ENCODE measurements around the gene ZNF627.
"Not testable (repeated sequence)": the region's sequence is repeated elsewhere in the genome, so short reads cannot be mapped to it uniquely, and the experiment has no call there.

The ZNF627 gene

GRCh38 chr19:11597202-11598102 lies at the start of gene ZNF627:
ZNF627 (plus strand) TSS chr19:11597483; CDS start chr19:11597628, 145 bp downstream.
- DNase-seq (ENCODE audit: low read depth, low spot score), result peak; percentile 94

- DNase-seq (ENCODE audit: low read depth, low spot score), result no peak
Measured at GRCh38 chr19:11547929-11548700, 49.2 kb upstream of the ZNF627 start.

DNA sequence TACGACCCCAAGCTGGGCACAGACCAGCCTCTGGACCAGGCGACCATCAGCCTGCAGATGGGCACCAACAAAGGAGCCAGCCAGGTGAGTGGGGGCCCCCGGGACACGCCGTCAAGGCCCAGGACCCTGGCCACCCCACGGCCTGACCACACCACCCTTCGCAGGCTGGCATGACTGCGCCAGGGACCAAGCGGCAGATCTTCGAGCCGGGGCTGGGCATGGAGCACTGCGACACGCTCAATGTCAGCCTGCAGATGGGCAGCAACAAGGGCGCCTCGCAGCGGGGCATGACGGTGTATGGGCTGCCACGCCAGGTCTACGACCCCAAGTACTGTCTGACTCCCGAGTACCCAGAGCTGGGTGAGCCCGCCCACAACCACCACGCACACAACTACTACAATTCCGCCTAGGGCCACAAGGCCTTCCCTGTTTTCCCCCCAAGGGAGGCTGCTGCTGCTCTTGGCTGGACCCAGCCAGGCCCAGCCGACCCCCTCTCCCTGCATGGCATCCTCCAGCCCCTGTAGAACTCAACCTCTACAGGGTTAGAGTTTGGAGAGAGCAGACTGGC lies 47.8 kb upstream of the ZNF627 start:
- no peak for DNase-seq (ENCODE audit: low read depth, low spot score)

DNA sequence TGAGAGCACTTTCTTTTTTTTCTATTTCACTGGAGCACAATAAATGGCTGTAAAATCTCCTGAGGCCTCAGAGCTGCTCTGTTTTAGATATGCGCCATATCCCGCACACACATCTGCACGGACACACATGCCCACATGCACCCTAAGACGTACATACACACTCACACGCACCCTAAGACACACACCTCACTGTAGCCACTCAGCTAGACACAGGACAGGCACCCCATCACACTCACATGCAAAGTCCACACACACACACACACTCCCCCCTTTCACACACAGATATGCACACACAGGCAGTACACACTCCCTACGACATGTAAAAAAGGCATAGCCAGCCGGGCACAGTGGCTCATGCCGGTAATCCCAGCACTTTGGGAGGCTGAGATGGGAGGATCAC lies 47.0 kb upstream of the ZNF627 start:
- DNase-seq (ENCODE audit: low read depth, low spot score), result no peak

- no peak for DNase-seq (ENCODE audit: low read depth, low spot score)
Measured at GRCh38 chr19:11551603-11552235, 45.6 kb upstream of the ZNF627 start.

DNA sequence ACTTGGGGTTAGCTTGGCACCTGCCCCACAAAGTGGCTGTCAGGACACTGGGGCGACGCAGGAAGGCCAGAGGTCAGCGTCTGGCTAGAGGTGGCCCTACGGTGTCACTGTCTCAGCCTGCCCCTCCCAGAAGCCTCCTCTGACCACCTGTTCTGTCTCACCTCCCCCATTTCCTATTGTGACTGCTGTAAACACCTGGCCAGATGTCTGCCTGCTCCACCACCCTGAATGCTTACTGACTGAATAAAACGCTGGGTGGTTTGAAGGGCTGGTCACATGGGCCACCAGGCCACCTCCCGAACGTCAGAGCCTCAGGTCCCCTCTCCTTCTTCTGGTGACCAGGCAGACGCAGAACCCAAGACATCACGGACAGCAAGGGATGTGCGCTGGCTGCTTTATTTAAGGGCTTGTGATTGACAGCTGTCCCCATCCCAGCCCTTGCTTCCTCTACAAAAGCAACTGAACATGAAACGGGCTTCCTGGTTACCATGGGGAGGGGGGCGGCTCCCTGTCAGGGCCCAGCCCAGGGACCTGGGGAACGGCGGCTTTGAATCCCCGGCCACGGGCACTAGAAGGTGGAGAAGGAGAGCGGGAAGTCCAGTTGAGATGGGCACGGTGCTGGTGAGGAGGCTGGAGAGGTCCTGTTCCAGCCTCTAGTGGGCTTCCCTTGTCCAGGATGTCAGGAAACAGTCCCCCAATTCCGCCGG lies 44.5 kb upstream of the ZNF627 start:
- DNase-seq (ENCODE audit: low read depth, low spot score), result no peak

- DNase-seq (ENCODE audit: low read depth, low spot score), result no peak
Measured at GRCh38 chr19:11554160-11554559, 43.1 kb upstream of the ZNF627 start.

GRCh38 chr19:11555246-11555645 lies 42.0 kb upstream of the ZNF627 start:
- no peak for DNase-seq (ENCODE audit: low read depth, low spot score)

GRCh38 chr19:11556634-11557420 lies 40.5 kb upstream of the ZNF627 start:
- DNase-seq (ENCODE audit: low read depth, low spot score), result no peak

GRCh38 chr19:11558881-11559828 lies 38.1 kb upstream of the ZNF627 start, which contains the start of gene ELOF1:
ELOF1 (minus strand) TSS chr19:11559230; CDS start chr19:11554347, 4,883 bp downstream.
- peak; percentile 92 for DNase-seq (ENCODE audit: low read depth, low spot score)

GRCh38 chr19:11560404-11561051 lies 36.8 kb upstream of the ZNF627 start:
- DNase-seq (ENCODE audit: low read depth, low spot score), result peak; percentile 32

DNA sequence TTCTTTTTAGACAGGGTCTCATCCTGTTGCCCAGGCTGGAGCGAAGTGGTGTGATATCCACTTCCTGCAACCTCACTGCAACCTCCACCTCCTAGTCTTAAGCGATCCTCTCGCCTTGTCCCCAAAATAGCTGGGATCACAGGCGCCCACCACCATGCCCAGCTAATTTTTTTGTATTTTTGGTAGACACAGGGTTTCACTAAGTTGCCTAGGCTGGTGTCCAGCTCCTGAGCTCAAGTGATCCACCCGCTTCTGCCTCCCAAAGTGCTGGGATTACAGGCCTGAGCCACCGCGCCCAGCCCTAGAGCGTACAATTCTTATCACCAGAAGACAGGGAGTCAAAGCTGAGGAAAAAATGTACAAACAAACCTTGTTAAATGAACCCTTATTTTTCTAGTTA lies 33.8 kb upstream of the ZNF627 start:
- DNase-seq (ENCODE audit: low read depth, low spot score), result no peak

GRCh38 chr19:11564082-11564807 lies 33.0 kb upstream of the ZNF627 start:
- DNase-seq (ENCODE audit: low read depth, low spot score), result not testable (repeated sequence)

DNA sequence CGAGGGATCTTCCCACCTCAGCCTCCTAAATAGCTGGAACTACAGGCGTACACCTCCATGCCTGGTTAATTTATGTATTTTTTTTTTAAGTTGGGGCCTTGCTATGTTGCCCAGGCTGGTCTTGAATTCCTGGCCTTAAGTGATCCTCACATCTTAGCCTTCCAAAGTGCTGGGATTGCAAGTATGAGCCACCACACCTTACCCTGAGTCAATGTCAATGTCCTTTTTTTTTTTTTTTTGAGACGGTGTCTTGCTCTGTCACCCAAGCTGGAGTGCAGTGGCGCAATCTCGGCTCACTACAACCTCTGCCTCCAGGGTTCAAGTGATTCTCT lies 31.7 kb upstream of the ZNF627 start:
- not testable (repeated sequence) for DNase-seq (ENCODE audit: low read depth, low spot score)

DNA sequence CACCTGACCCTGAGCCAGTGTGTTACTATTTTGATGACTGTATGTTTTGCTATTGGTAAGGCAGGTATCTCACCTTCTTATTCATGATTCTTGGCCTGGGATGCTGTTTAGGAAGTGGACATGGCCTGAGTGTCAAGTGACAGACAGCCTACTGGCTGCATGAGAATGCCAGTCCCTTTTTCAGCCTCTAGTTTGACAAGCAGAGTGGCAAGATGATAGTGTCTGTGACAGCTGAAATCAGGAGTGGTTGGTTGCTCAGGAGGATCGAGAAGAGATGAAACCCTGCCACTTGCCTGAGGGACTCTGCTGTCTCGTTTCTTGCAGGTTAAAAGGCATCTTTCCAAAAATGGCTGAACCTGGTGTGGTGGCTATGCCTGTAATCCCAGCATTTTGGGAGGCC lies 31.1 kb upstream of the ZNF627 start:
- no peak for DNase-seq (ENCODE audit: low read depth, low spot score)

DNA sequence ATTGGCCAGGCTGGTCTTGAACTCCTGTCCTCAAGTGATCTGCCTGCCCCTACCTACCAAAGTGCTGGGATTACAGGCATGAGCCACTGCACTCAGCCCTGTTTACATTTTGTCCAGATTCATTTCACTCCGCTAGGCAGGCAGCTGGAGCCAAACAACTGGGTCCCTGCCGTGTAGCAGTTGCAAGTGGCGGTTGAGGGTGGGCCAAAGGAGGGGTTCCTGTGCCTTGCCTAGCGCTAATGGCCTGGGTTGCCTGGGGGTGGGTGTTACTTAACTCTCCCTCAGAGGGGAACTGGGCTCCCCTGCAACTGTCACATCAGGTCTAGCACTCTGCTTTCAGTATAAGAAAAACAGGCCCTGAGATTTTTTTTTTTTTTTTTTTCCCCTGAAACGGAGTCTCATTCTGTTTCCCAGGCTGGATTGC lies 27.2 kb upstream of the ZNF627 start:
- no peak for DNase-seq (ENCODE audit: low read depth, low spot score)

DNA sequence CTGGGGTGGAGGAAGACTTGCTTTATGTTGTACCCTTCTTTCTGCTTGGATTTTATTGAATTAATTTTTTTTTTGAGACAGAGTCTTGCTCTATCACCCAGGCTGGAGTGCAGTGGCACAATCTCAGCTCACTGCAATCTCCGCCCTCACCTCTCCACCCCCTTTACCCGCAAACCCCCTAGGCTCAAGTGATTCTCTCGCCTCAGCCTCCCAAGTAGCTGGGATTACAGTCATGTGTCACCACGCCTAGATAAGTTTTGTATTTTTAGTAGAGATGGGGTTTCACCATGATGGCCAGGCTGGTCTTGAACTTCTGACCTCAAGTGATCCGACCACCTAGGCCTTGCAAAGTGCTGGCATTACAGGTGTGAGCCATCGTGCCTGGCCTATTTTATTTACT lies 23.9 kb upstream of the ZNF627 start:
- DNase-seq (ENCODE audit: low read depth, low spot score), result not testable (repeated sequence)

DNA sequence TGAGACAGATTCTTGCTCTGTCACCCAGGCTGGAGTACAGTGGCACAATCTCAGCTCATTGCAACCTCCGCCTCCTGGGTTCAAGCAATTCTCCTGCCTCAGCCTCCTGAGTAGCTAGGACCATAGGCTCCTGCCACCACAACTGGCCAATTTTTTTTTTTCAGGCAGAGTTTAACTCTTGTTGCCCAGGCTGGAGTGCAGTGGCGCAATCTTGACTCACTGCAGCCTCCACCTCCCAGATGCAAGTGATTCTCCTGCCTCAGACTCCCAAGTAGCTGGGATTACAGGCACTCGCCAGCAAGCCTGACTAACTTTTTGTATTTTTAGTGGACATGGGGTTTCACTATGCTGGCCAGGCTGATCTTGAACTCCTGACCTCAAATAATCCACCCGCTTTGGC lies 23.5 kb upstream of the ZNF627 start:
- not testable (repeated sequence) for DNase-seq (ENCODE audit: low read depth, low spot score)
